K562 (cell line): ENCODE measurements around the gene TMEM139. TPM values are rescaled to one million over a fixed set of nuclear protein-coding genes. Genes with fewer than 3 reads are reported as not detected.

ENCODE experiments used
- ATAC-seq: fragments of 200-7000 bp; cut with Tn5 transposase; 3 replicates; pipeline ENCODE4 v1.9.1; 2020; ENCODE audit warnings: moderate library complexity
- BruUV-seq: library from RNA; stranded (reverse); fragments of 400-500 nt; replicated peaks from 2 replicates; lab custom pipeline; 2021; lab: Mats Ljungman, UMichigan
- CTCF ChIA-PET: fragments of 300-600 bp; formaldehyde crosslinking; extraction: SDS; loops from one replicate; lab custom pipeline; 2021; ENCODE audit warnings: low intra/inter-chr PET ratio; lab: Yijun Ruan, JAX
- POLR2A ChIA-PET: fragments of 300-600, 350-650 bp; sonication (Branson Sonifier 250); formaldehyde crosslinking; extraction: SDS; loops from one replicate; lab custom pipeline; 2021; ENCODE audit warnings: antibody characterized with exemption, inconsistent platforms; lab: Yijun Ruan, JAX
- DNase-seq, 4 experiments: peaks; one replicate each; pipeline versions ENCODE4 v3.0.0 to v3.0.0-alpha.2; 2011 to 2018; ENCODE audit warnings: low spot score in 3 of 4, mixed read lengths in 3 of 4; ENCODE audit errors: extremely low read depth in 1 of 4
- FAIRE-seq: peaks from 2 replicates; lab custom pipeline; 2011; peaks lifted over from hg19 to GRCh38; lab: Jason Lieb, UNC
- H2AFZ ChIP-seq: 2 replicates; pipeline ENCODE4 v1.6.0; 2011; ENCODE audit warnings: low read depth, low read length, control low read depth, inconsistent platforms
- H3K27ac ChIP-seq: fragments of 200-600 bp; 3 replicates; pipeline ENCODE4 v1.8.0; 2011; ENCODE audit warnings: low read depth, mild to moderate bottlenecking, control low read depth, inconsistent platforms, low read length, moderate library complexity, mixed read lengths; ENCODE audit errors: extremely low read depth
- H3K27me3 ChIP-seq, 2 experiments: fragments of 300-600 bp in 1 of 2; 2 replicates in 1 of 2; 3 replicates in 1 of 2; pipeline versions ENCODE4 v1.6.0 to v1.8.0; 2011; ENCODE audit warnings: inconsistent platforms in 2 of 2, low read length in 2 of 2, mild to moderate bottlenecking in 1 of 2, mixed read lengths in 1 of 2, moderate library complexity in 1 of 2; ENCODE audit not compliant: control insufficient read depth in 2 of 2, insufficient read depth in 2 of 2
- H3K36me3 ChIP-seq: fragments of 300-600 bp; 3 replicates; pipeline ENCODE4 v1.8.0; 2011; ENCODE audit warnings: mild to moderate bottlenecking, low read length, inconsistent platforms; ENCODE audit not compliant: control insufficient read depth, insufficient read depth
- H3K4me1 ChIP-seq, 2 experiments: fragments of 200-600 bp in 1 of 2; replicated peaks in 1 of 2; 2 replicates in 1 of 2; 3 replicates in 1 of 2; pipeline versions ENCODE4 v1.5.1 to v1.8.0; 2011; ENCODE audit warnings: inconsistent platforms in 2 of 2, low read length in 2 of 2, mild to moderate bottlenecking in 1 of 2, mixed read lengths in 1 of 2, moderate library complexity in 1 of 2; ENCODE audit not compliant: control insufficient read depth in 2 of 2, insufficient read depth in 2 of 2
- H3K4me2 ChIP-seq: 2 replicates; pipeline ENCODE4 v1.6.1; 2011; ENCODE audit warnings: low read length, control low read depth, inconsistent platforms, mixed read lengths; ENCODE audit not compliant: insufficient read depth
- H3K4me3 ChIP-seq: fragments of 200-600 bp; sonication (generic), shearing (Covaris generic); 2 replicates; pipeline ENCODE4 v1.5.1; 2016; ENCODE audit warnings: control low read depth, inconsistent platforms
- H3K79me2 ChIP-seq: fragments of 200-600 bp; 3 replicates; pipeline ENCODE4 v1.8.0; 2011; ENCODE audit warnings: low read length, inconsistent platforms; ENCODE audit not compliant: control insufficient read depth, insufficient read depth
- H3K9ac ChIP-seq, 2 experiments: 2 replicates each; pipeline versions ENCODE4 v1.6.0 to v1.6.1; 2011; ENCODE audit warnings: low read depth in 2 of 2, low read length in 2 of 2, control low read depth in 1 of 2, inconsistent platforms in 1 of 2, mild to moderate bottlenecking in 1 of 2, mixed read lengths in 1 of 2; ENCODE audit not compliant: insufficient read depth in 1 of 2
- H3K9me1 ChIP-seq: one replicate; pipeline ENCODE4 v1.6.0; 2011; ENCODE audit warnings: inconsistent platforms, mild to moderate bottlenecking, low read length, moderate library complexity; ENCODE audit not compliant: control insufficient read depth, insufficient read depth
- H3K9me3 ChIP-seq: replicated peaks from 2 replicates; pipeline ENCODE4 v1.5.1; 2011; ENCODE audit warnings: low read depth, low read length, inconsistent platforms; ENCODE audit not compliant: control insufficient read depth, insufficient read depth
- H4K20me1 ChIP-seq: replicated peaks from 2 replicates; pipeline ENCODE4 v1.6.1; 2011; ENCODE audit warnings: low read length, inconsistent platforms, mixed read lengths; ENCODE audit not compliant: control insufficient read depth, insufficient read depth
- ATF4 ChIP-seq: fragments of 450-650 bp; formaldehyde crosslinking; IDR thresholded peaks from 2 replicates; pipeline ENCODE4 v1.4.0; 2022; ENCODE audit warnings: mild to moderate bottlenecking, moderate library complexity
- CREB3L1 ChIP-seq: fragments of 450-650 bp; IDR thresholded peaks from 2 replicates; pipeline ENCODE4 v1.6.1; 2014; ENCODE audit warnings: low read depth, mild to moderate bottlenecking, moderate library complexity, borderline replicate concordance
- KLF6 ChIP-seq: fragments of 250-450 bp; sonication (Bioruptor Pico); IDR thresholded peaks from 2 replicates; pipeline ENCODE4 v1.4.0; 2020; ENCODE audit warnings: mild to moderate bottlenecking, moderate library complexity, borderline replicate concordance
- MTA1 ChIP-seq: fragments of 450-650 bp; IDR thresholded peaks from 2 replicates; pipeline ENCODE4 v1.6.1; 2017; ENCODE audit warnings: borderline replicate concordance
- NFXL1 ChIP-seq: fragments of 450-650 bp; formaldehyde crosslinking; IDR thresholded peaks from 2 replicates; pipeline ENCODE4 v1.4.0; 2021; ENCODE audit warnings: mild to moderate bottlenecking
- RFX1 ChIP-seq: fragments of 450-650 bp; IDR thresholded peaks from 2 replicates; pipeline ENCODE4 v1.6.1; 2016; ENCODE audit warnings: mild to moderate bottlenecking, moderate library complexity
- TAF1 ChIP-seq: IDR thresholded peaks from 2 replicates; pipeline ENCODE4 v1.6.1; 2011; ENCODE audit warnings: mild to moderate bottlenecking, low read length, moderate library complexity; ENCODE audit not compliant: insufficient read depth, control insufficient read depth, severe bottlenecking; ENCODE audit errors: extremely low read depth
- ZFX ChIP-seq: sonication (generic); formaldehyde crosslinking; IDR thresholded peaks from 2 replicates; pipeline ENCODE4 v1.8.0; 2022; ENCODE audit warnings: mild to moderate bottlenecking, missing genetic modification reagents, moderate library complexity
- ZNF316 ChIP-seq: fragments of 450-650 bp; IDR thresholded peaks from 2 replicates; pipeline ENCODE4 v1.6.1; 2016
- ZNF445 ChIP-seq: fragments of 250-450 bp; sonication (Bioruptor Pico); IDR thresholded peaks from 2 replicates; pipeline ENCODE4 v1.4.0; 2020; ENCODE audit warnings: low read depth, mild to moderate bottlenecking, moderate library complexity
- ZNF518B ChIP-seq: fragments of 250-450 bp; sonication (Bioruptor Pico); IDR thresholded peaks from 2 replicates; pipeline ENCODE4 v1.5.0; 2021; ENCODE audit warnings: mild to moderate bottlenecking, moderate library complexity
- whole genome bisulfite sequencing: fragments of 100-300 bp; shearing (Covaris generic); methylation state at CpG from one replicate; pipeline ENCODE4 v1.1.6; 2016; ENCODE audit warnings: low coverage, mixed read lengths; ENCODE audit not compliant: insufficient coverage; ENCODE audit errors: missing lambda C conversion rate; 5-methylcytosine and 5-hydroxymethylcytosine counted together
- in situ Hi-C: fragments of 300-500 bp; cut with MboI; formaldehyde crosslinking; loops from 4 replicates; pipeline ENCODE4 v1.15.0; 2018; ENCODE audit warnings: inconsistent platforms, mixed read lengths
- intact Hi-C: fragments of 100-400 bp; cut with micrococcal nuclease; formaldehyde crosslinking; loops from 2 replicates; pipeline ENCODE4 v1.14.2; 2022
- polyA plus RNA-seq, 8 experiments: library from polyadenylated mRNA; depleted of rRNA in 4 of 8; stranded (reverse) in 5 of 8; unstranded in 3 of 8; fragments of >200 nt; fragmentation: Nextera tagmentation in 2 of 8; fragmentation: Illumina TruSeq in 1 of 8; extraction: Ambion mirVana in 2 of 8; extraction: Trizol in 1 of 8; gene quantifications; 2 replicates each; pipeline versions ENCODE4 v1.2.1 to v1.2.3, GENCODE V29; 2011 to 2014; ENCODE audit warnings: inconsistent platforms in 1 of 8, missing spikeins in 1 of 8
- total RNA-seq, 7 experiments: library from RNA; depleted of rRNA in 6 of 7; stranded (reverse); fragments of >200 nt in 6 of 7; fragmentation: Illumina TruSeq in 2 of 7; extraction: Trizol in 2 of 7; gene quantifications; 2 replicates each; pipeline versions ENCODE4 v1.2.1 to v1.2.3, GENCODE V29; 2011 to 2021; ENCODE audit warnings: low replicate concordance in 1 of 7

Gene TMEM139
- total and polyA plus RNA-seq, 9 of the 15 experiments (the other 6 are each of a cell fraction or from before 2014, with no cell fraction given): 0.27 to 1.8 (median 0.79) TPM

GRCh38 chr7:143282124-143282523, 2.6 kb upstream of the TMEM139 start:
- Histone ChIP-seq H3K4me2 (no peak overlapping the region), H3K27me3 (no peaks in the 10 kb centered on the region), H3K9me3 (peaks cover 1% of the 10 kb centered on the region; the same call in 1 of the 2 replicates), H3K27ac (no peak overlapping the region), H3K36me3 (no peaks in the 10 kb centered on the region), H3K9me1 (no peaks in the 10 kb centered on the region), H3K79me2 (no peaks in the 10 kb centered on the region), H3K9ac (no peak overlapping the region), H3K4me1 (peaks cover 5 to 14% of the 10 kb centered on the region in 2 experiments; a peak in 3 of 5 replicates), H2AFZ (no peak overlapping the region), H4K20me1 (no peaks in the 10 kb centered on the region), H3K4me3 (no peak overlapping the region)
- DNase-seq: no peak
- ChIA-PET POLR2A (interaction anchor here (0.5 to 1.8 kb wide), 5 partner anchors 10 to 20 kb away, joined by 3 to 4 read pairs (median 3); no protein-coding TSS in a partner anchor), CTCF (no interaction called here)
- BruUV-seq: no TSS peak
- FAIRE-seq: no peak
- no peak for TF ChIP-seq TAF1
- no peak for TF ChIP-seq NFXL1 (CRISPR knock-in tag)
- TF ChIP-seq KLF6: no peak
- no peak for TF ChIP-seq ZNF518B
- TF ChIP-seq ATF4 (CRISPR knock-in tag): no peak
- no peak for TF ChIP-seq CREB3L1
- no peak for TF ChIP-seq ZNF316
- no peak for TF ChIP-seq ZNF445 (CRISPR knock-in tag)
- no peak for TF ChIP-seq RFX1
- no peak for TF ChIP-seq MTA1
- no peak for TF ChIP-seq ZFX (CRISPR knock-in tag)
- in situ Hi-C loops (no loop called here), intact Hi-C loops (no loop called here)
- 89% methylated on average over 8 of the region's 8 CpGs for WGBS
- no peak for ATAC-seq
